ENCODE measurements around the gene ACADVL.

ACADVL gene

GRCh38 chr17:7251661-7252175 lies 32.0 kb downstream of the ACADVL start, which contains the start of gene CTDNEP1:
CTDNEP1 (minus strand) TSS chr17:7251734; CDS start chr17:7251296, 438 bp downstream.
- DNase-seq (ENCODE audit: low read depth in 2 of 2), result peak; percentile 95 to 98

- peak; percentile 86 to 88 for DNase-seq (ENCODE audit: low read depth in 2 of 2)
These were observed 32.7 kb downstream of the ACADVL start, which contains the start of gene ELP5 for GRCh38 chr17:7252176-7253043. ELP5 (plus strand) TSS chr17:7252215; CDS start chr17:7252551, 336 bp downstream.

- no peak for DNase-seq (ENCODE audit: low read depth in 2 of 2)
These were observed 33.3 kb downstream of the ACADVL start for GRCh38 chr17:7253082-7253481.

GRCh38 chr17:7254511-7254910 lies 34.8 kb downstream of the ACADVL start:
- DNase-seq (ENCODE audit: low read depth in 2 of 2), result no peak

- DNase-seq (ENCODE audit: low read depth in 2 of 2), result no peak
These were observed 37.2 kb downstream of the ACADVL start for GRCh38 chr17:7256766-7257456.

GRCh38 chr17:7258731-7259554 lies 39.2 kb downstream of the ACADVL start:
- no peak for DNase-seq (ENCODE audit: low read depth in 2 of 2)

- no peak for DNase-seq (ENCODE audit: low read depth in 2 of 2)
These were observed 39.8 kb downstream of the ACADVL start for GRCh38 chr17:7259555-7259889.

GRCh38 chr17:7260151-7260550 lies 40.4 kb downstream of the ACADVL start:
- no peak for DNase-seq (ENCODE audit: low read depth in 2 of 2)

GRCh38 chr17:7260651-7261378 lies 41.1 kb downstream of the ACADVL start:
- DNase-seq (ENCODE audit: low read depth in 2 of 2), result no peak

- DNase-seq (ENCODE audit: low read depth in 2 of 2), result no peak
These were observed 41.8 kb downstream of the ACADVL start for GRCh38 chr17:7261379-7262191.

- DNase-seq (ENCODE audit: low read depth in 2 of 2), result no peak
These were observed 42.6 kb downstream of the ACADVL start, which contains the start of gene CLDN7 for GRCh38 chr17:7262192-7262934. CLDN7 (minus strand) TSS chr17:7262478; CDS start chr17:7262043, 435 bp downstream.

GRCh38 chr17:7262935-7263800 lies 43.4 kb downstream of the ACADVL start:
- DNase-seq (ENCODE audit: low read depth in 2 of 2), result no peak

- no peak for DNase-seq (ENCODE audit: low read depth in 2 of 2)
These were observed 44.0 kb downstream of the ACADVL start for GRCh38 chr17:7263801-7264078.

- DNase-seq (ENCODE audit: low read depth in 2 of 2), result no peak
These were observed 47.0 kb downstream of the ACADVL start for GRCh38 chr17:7266784-7267183.

Data from stimulated activated CD8-positive, alpha-beta memory T cell treated with anti-CD3 and anti-CD28 coated beads, Interleukin-15, amount 100 ng/mL, for 48 hours (primary cell).